OCI-LY3 (cell line): Measurements from ENCODE around the gene IL22RA1.

Experiments
- EZH2phosphoT487 ChIP-seq: fragments of 200-600 bp; shearing (Covaris generic); IDR thresholded peaks from 2 replicates; pipeline ENCODE4 v1.6.1; 2018; ENCODE audit warnings: antibody characterized with exemption, mixed run types, low read depth
- TF ChIP-seq, protein P1 (sequence below): fragments of 200-600, 300-600 bp; sonication (generic); IDR thresholded peaks from 2 replicates; pipeline ENCODE4 v1.5.1; 2014; ENCODE audit warnings: antibody characterized with exemption, low read length, low read depth

GRCh38 chr1:24103879-24104278 is 39.1 kb downstream of the IL22RA1 start:
- TF ChIP-seq, protein P1, sequence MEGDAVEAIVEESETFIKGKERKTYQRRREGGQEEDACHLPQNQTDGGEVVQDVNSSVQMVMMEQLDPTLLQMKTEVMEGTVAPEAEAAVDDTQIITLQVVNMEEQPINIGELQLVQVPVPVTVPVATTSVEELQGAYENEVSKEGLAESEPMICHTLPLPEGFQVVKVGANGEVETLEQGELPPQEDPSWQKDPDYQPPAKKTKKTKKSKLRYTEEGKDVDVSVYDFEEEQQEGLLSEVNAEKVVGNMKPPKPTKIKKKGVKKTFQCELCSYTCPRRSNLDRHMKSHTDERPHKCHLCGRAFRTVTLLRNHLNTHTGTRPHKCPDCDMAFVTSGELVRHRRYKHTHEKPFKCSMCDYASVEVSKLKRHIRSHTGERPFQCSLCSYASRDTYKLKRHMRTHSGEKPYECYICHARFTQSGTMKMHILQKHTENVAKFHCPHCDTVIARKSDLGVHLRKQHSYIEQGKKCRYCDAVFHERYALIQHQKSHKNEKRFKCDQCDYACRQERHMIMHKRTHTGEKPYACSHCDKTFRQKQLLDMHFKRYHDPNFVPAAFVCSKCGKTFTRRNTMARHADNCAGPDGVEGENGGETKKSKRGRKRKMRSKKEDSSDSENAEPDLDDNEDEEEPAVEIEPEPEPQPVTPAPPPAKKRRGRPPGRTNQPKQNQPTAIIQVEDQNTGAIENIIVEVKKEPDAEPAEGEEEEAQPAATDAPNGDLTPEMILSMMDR: no peak
- TF ChIP-seq EZH2phosphoT487: no peak
